ENCODE data around the gene C1QBP. TPM values are rescaled to one million over a fixed set of nuclear protein-coding genes. Genes with fewer than 3 reads are reported as not detected.

C1QBP gene
- total and polyA plus RNA-seq, 2 of the 4 experiments (the other 2 are of a cell fraction) = 172 to 173 TPM

GRCh38 chr17:5413682-5414081 is 25.3 kb downstream of the C1QBP start:
- no TSS peak for BruUV-seq (replicated peaks)
- Histone ChIP-seq H4K20me1 (ENCODE audit: insufficient read depth, low read length) (peaks cover 17% of the 10 kb centered on the region; the same call in 1 of the 2 replicates), H4K91ac (ENCODE audit: insufficient read depth, low read depth, low read length) (no peak overlapping the region; the same call in 1 of the 2 replicates), H2BK5ac (ENCODE audit: low read depth, low read length, poor library complexity, severe bottlenecking) (peak overlapping the region; percentile 82), H3K4me3 (ENCODE audit: insufficient read depth, low read depth, low read length) (no peak overlapping the region), H2AK9ac (replicated peaks; ENCODE audit: low read depth, low read length, poor library complexity) (no peak overlapping the region), H3K9me1 (ENCODE audit: insufficient read depth, low read length) (peaks cover 7% of the 10 kb centered on the region), H3K9me3 (ENCODE audit: control insufficient read depth, insufficient read depth, low read length) (no peaks in the 10 kb centered on the region), H3K4me2 (ENCODE audit: low read depth, low read length) (peak overlapping the region; percentile 72; the same call in 1 of the 2 replicates), H2BK20ac (ENCODE audit: low read depth, low read length) (no peak overlapping the region), H2BK15ac (ENCODE audit: low read depth, low read length) (no peak overlapping the region), H3K56ac (ENCODE audit: extremely low read depth, insufficient read depth, low read length) (no peak overlapping the region), H2AK5ac (ENCODE audit: low read depth, low read length) (no peak overlapping the region), H3K27me3 (ENCODE audit: control insufficient read depth, insufficient read depth, low read length) (no peaks in the 10 kb centered on the region), H3K18ac (ENCODE audit: low read depth, low read length) (no peak overlapping the region), H4K8ac (ENCODE audit: low read depth in 2 of 2, low read length in 2 of 2) (peak overlapping the region in 1 of 2 experiments; percentile 70; a peak in 2 of 4 replicates), H4K5ac (ENCODE audit: low read depth, low read length) (no peak overlapping the region), H3K4ac (ENCODE audit: low read depth, low read length) (peak overlapping the region; percentile 37; the same call in 1 of the 2 replicates), H3K4me1 (ENCODE audit: control insufficient read depth, insufficient read depth, low read length) (peaks cover 6% of the 10 kb centered on the region), H3K23ac (ENCODE audit: low read depth, low read length) (no peak overlapping the region), H3K36me3 (ENCODE audit: control insufficient read depth, insufficient read depth, low read length) (peaks cover 20% of the 10 kb centered on the region), H3K79me1 (ENCODE audit: low read depth in 1 of 2, low read length in 2 of 2) (peaks cover 21 to 47% of the 10 kb centered on the region in 2 experiments), H3K27ac (ENCODE audit: insufficient read depth, low read length) (no peak overlapping the region; the same call in 1 of the 2 replicates), H3K14ac (replicated peaks; ENCODE audit: low read depth, low read length) (no peak overlapping the region), H3K9ac (ENCODE audit: low read depth, low read length) (no peak overlapping the region), H2BK120ac (ENCODE audit: low read depth, low read length) (no peak overlapping the region), H2AFZ (replicated peaks; ENCODE audit: low read length, poor library complexity) (no peak overlapping the region)
- ATAC-seq (ENCODE audit: low read depth) (peak; percentile 79), DNase-seq (peak; percentile 93)
- dilution Hi-C loops (cut with HindIII; ENCODE audit: low sequenced_read_pairs, unreplicated experiment) = no loop called here
- ChIA-PET CTCF (interaction anchor here (0.7 to 1.4 kb wide), 2 partner anchors 25 to 221 kb away, joined by 3 to 7 read pairs; partner anchors contain the start of gene C1QBP), POLR2A (ENCODE audit: unreplicated experiment) (no interaction called here)
- no CpG with 5 or more reads among the region's 4 CpGs for WGBS, 2 experiments (ENCODE audit: extremely low coverage in 2 of 2, insufficient read length in 1 of 2)
- intact Hi-C loops (cut with micrococcal nuclease) = loop anchor here (5.0 to 10.0 kb wide), 2 partner anchors 46 to 129 kb away; partner anchors contain the start of gene RABEP1
- TF ChIP-seq BHLHE40 (IDR thresholded peaks at IDR 0.05; ENCODE audit: low read depth, low read length) = peak; percentile 39; the same call in 1 of the 2 replicates
- TF ChIP-seq, protein P1, sequence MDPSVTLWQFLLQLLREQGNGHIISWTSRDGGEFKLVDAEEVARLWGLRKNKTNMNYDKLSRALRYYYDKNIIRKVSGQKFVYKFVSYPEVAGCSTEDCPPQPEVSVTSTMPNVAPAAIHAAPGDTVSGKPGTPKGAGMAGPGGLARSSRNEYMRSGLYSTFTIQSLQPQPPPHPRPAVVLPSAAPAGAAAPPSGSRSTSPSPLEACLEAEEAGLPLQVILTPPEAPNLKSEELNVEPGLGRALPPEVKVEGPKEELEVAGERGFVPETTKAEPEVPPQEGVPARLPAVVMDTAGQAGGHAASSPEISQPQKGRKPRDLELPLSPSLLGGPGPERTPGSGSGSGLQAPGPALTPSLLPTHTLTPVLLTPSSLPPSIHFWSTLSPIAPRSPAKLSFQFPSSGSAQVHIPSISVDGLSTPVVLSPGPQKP (IDR thresholded peaks at IDR 0.05; ENCODE audit: borderline replicate concordance, low read depth, low read length) = no peak
- no peak for TF ChIP-seq RFX5 (IDR thresholded peaks at IDR 0.05; ENCODE audit: low read depth, low read length)
- no peak for TF ChIP-seq USF2 (IDR thresholded peaks at IDR 0.05; ENCODE audit: low read depth, low read length)
- TF ChIP-seq FOS (IDR thresholded peaks at IDR 0.05; ENCODE audit: low read depth, low read length) = peak; percentile 97
- no peak for TF ChIP-seq CTCF (conservative IDR thresholded peaks at IDR 0.05; ENCODE audit: low read depth, low read length)
- TF ChIP-seq CEBPB (IDR thresholded peaks at IDR 0.05; ENCODE audit: low read depth, low read length) = peak; percentile 97
- TF ChIP-seq POLR2A (IDR thresholded peaks at IDR 0.05; ENCODE audit: low read depth, low read length) = no peak
- no peak for TF ChIP-seq MXI1 (IDR thresholded peaks at IDR 0.05; ENCODE audit: borderline replicate concordance, low read depth, low read length)
- TF ChIP-seq NFE2L2 (IDR thresholded peaks at IDR 0.05; ENCODE audit: low read depth, low read length) = peak; percentile 50; the same call in 1 of the 2 replicates
- TF ChIP-seq MAZ (IDR thresholded peaks at IDR 0.05; ENCODE audit: borderline replicate concordance, low read depth, low read length) = no peak
- no peak for TF ChIP-seq MAFK (IDR thresholded peaks at IDR 0.05; ENCODE audit: low read depth, low read length)
- no peak for TF ChIP-seq RAD21 (IDR thresholded peaks at IDR 0.05; ENCODE audit: low read length)
- no peak for TF ChIP-seq SMC3 (IDR thresholded peaks at IDR 0.05; ENCODE audit: low read depth, low read length)
- no peak for TF ChIP-seq RCOR1 (IDR thresholded peaks at IDR 0.05; ENCODE audit: insufficient replicate concordance, low read length)
- no peak for TF ChIP-seq CHD1 (IDR thresholded peaks at IDR 0.05; ENCODE audit: low read depth, low read length)
- in situ Hi-C loops (cut with MboI; ENCODE audit: low sequenced_read_pairs) = no loop called here
